ENCODE measurements around the gene SORCS2.

Gene SORCS2

GRCh38 chr4:7474320-7474719 is 282.0 kb downstream of the SORCS2 start:
- DNase-seq (ENCODE audit: low read depth): no peak

DNA sequence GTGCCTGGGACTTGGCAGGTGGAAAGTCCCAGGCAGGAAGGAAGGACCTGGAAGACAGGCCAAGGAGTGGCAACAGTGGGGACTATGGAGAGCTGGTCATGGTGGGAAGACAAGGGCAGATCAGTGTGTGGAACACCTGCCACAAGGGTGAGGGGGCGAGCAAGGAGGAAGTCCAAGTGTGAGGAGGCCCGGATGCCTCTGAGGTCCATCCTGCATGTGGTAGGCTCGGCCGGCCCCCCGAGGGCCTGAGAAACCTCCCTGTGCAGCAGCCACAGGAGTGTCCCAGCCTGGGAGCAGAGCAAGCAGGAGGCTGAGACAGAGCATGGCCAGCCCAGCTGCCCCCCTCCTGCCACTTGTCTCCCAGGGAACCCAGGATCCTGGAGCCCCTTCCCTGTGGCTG is 282.9 kb downstream of the SORCS2 start:
- no peak for DNase-seq (ENCODE audit: low read depth)

DNA sequence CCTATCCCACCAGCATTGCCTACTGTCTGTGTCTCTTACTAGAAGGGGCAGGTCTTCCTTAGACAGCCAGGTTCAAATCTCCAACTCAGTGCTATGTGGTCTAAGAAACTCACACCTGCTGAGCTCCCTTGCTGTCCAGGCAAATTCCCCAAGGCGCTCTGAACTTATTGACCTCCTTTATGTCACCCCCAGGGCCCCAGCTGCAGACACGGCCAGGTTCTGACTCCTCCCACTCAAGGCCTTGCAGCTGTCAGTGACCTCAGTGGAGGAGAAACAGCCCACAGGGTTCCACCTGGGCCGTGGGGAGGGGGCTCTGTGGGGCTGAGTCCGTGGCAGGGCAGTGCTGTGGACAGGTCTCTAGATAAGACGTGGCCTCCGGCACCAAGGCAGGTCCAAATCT is 284.5 kb downstream of the SORCS2 start:
- DNase-seq (ENCODE audit: low read depth): no peak

- no peak for DNase-seq (ENCODE audit: low read depth)
These were observed 285.4 kb downstream of the SORCS2 start for GRCh38 chr4:7477695-7478094.

DNA sequence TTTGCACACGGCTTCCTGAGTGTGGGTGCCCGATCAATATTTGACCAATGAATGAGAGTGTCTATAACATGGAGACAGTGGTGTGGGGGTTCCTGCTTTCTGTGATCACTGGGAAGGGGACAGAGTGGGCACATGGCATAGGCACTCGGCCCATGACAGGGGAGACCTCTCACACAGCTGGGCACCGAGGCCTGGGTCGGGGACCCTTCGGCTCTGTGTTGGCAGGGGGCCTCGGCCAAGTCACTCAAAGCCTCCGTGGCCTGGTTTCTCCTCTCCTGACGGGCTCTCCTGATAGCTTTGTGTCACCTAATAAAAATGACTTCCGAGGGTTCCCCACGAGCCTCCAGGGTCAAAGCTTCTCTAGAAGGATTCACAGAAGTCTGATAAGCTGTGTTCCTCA is 286.3 kb downstream of the SORCS2 start:
- no peak for DNase-seq (ENCODE audit: low read depth)

- DNase-seq (ENCODE audit: low read depth): no peak
These were observed 288.1 kb downstream of the SORCS2 start for GRCh38 chr4:7480423-7480822.

- no peak for DNase-seq (ENCODE audit: low read depth)
These were observed 288.9 kb downstream of the SORCS2 start for GRCh38 chr4:7481227-7481626.

DNA sequence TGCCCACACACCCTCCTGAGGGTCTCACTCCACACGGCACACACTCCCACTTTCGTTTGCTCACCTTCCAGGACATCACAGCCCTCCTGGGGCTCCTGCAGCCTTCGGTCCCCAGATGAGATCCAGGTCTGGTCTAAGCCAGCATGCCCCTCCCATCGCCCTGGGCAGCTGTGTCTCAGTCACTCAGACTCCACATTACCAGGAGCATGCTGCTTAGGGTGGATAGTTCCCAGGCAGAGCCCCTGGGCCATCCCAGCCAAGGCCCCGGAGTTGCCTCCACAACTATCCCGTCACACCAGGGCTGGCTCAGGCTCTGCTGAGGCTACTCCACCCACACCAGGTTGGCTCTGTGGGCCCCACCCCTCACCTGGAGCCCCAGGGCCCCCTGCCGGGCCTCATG is 292.8 kb downstream of the SORCS2 start:
- no peak for DNase-seq (ENCODE audit: low read depth)

DNA sequence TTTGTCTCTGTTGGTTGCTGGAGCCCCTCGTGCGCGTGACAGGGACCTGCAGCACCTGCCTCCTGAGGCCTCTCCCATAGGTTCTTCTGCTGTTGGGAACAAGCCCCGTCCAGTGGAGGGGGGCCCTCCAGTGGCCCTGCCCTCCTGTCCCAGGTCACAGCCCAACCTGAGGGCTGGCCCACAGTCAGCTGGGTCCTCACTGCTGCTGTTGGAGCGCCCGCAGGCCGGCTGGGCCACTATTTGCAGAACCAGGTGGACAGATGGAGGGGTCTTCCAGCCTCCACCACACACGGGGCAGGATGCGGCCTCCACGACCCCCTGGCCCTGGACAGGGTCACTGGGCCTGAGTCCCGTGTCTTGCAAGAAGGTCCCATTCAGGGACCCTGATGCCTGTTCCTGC is 293.8 kb downstream of the SORCS2 start:
- no peak for DNase-seq (ENCODE audit: low read depth)

DNA sequence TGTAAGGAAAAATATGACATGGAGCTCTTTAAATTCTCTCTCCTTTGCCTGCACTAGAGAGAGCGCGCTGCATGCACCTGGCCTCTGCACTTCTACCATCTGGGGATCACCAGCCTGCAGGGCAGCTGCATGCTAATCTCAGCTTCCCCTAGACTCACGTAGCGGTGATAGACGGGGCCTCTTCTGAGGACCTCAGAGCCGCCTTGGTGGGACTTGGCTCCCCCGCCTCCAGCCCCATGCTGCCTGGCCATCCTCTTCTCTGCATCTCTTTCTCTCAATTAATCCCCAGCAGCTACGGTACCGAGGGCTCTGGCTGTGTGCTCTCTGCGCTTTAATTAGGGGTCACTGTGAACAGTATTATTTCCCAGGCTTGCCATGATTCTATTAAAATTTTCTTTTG is 295.2 kb downstream of the SORCS2 start:
- DNase-seq (ENCODE audit: low read depth): no peak

DNA sequence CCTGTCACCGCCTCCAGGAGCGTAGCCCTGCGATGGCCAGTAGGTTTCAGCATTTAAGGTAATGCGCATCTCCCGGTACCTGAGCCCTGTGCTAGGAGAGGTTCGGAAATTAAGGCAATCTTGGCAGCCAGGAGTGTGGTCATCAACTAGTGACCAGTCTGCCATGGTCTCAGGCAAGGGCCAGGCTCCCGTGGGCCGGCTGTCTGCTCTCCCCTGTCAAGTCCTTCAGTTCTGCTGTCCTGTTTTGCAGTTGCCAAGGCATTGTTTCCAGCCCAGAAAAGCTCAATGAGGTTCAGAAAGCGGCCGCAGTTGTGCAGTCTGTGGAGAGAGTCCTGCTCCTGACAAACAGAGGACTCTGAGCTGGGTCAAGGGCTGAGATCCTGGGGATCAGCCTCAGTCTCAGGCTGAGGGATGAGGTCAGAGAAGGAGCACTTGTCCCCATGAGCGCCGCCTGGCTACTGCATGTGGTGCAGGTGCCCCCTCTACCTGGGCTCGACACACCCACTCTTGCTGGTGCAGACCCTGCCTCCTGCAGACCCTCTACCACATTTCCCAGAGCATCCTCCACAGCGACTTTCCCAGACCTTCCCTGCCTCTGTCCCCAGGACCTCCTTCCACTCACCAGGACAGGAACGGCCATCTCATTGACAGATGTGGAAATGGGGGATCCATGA is 295.8 kb downstream of the SORCS2 start:
- no peak for DNase-seq (ENCODE audit: low read depth)

- no peak for DNase-seq (ENCODE audit: low read depth)
These were observed 299.6 kb downstream of the SORCS2 start for GRCh38 chr4:7491915-7492314.

DNA sequence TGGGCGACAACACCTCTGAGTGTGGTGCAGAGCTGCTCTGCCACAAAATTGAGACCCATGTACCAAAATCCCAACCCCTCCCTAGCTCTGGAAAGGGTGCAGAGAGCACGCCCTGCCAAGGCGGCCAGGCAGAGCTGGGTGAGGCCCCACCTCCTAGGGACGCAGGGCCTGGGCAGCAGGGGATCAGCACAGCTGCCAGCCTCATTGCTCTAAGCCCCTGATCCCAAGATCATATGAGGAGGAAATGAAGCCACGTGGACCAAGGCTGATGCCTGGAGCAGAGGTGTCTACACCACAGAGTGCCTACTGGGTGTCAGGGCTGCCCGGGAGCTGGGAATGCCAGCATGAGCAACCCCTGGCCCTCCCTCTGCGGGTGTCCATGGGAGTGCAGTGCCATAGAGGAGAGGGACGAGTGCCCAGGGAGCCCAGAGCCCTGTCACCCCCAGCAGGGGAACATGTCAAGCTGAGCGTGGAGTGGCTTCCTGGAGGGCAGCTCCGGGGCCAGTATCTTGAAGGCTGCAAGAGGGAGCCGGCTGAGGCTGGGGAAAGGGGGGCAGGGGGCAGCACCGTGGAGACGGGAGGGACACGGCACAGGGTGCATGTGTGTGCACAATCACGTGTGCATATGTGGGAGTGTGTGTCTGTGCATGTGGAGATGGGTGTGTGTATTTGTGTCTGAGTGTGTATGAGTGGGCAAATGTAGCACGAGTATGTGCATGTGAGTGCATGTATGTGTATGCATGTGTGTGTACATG is 306.3 kb downstream of the SORCS2 start:
- no peak for DNase-seq (ENCODE audit: low read depth)

DNA sequence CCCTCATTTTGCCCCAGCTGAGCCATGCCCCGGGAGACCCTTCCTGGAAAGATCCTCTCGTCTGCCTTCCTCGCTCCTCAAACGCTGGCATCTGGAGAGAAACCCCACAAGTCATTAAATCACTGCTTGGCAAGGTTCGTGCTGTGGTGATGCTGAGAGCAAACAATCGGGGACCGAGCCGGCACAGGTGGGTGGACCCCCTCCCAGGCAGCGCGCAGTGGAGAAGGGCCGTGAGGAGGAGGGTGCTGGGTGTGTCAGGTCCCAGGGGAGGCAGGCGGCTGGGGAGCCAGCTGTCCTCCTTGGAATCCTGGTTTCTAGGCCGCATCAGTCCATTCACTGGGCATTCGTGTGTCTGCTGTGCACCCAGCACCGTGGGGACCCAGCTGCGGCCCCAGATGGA is 307.3 kb downstream of the SORCS2 start:
- no peak for DNase-seq (ENCODE audit: low read depth)

GRCh38 chr4:7500404-7500803 is 308.1 kb downstream of the SORCS2 start:
- DNase-seq (ENCODE audit: low read depth): no peak

DNA sequence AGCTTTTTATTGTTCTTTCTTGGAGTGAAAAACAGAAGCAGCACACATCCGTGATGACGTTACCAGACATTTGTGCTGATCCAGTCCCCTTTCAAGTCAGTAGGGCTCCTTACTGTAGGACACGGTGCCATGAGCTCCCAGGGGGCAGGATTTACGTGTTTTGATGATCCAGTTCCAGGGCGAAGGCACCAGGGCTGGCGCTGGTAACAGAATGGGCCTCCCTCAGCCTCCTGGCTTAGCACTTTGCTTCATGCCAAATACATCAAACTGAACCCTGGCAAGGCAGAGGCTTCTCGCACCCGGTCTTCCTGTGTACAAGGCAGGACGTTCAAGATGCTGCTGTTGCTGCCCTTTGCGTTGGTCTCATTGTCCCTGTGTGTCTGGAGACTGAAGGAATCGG is 309.0 kb downstream of the SORCS2 start:
- no peak for DNase-seq (ENCODE audit: low read depth)

- DNase-seq (ENCODE audit: low read depth): no peak
These were observed 309.5 kb downstream of the SORCS2 start for GRCh38 chr4:7501873-7502272.

DNA sequence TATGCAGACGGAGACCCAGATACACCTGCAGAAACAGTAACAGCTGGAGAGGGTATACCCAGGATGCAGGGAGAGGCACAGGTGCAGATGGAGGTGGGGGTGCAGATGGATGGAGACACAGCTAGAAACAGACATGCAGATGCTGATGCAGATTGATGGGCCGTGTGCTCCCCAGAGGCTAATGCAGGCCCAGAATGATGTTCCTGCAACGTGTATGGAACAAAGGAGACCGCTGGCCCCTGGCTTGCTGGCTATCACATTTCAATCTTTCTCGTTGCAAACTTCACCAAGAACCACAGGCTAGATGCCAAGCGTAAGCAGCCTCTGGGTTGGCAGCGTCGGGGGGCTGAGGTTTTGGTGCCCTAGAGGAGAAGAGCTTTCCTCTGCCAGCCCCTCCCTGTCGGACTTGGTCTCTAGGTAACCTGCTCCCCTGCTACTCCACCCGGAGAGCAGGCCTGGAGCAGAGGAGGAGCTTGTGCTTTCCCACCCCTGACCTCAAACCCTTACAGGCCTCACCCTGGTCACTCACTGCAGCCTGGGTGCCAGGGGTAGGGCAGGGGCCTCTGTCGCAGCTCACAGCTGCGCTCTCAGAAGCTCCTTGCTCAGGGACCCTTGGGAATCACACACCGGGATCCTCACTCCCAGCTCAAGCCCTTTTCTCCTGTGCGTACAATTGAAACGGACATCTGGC is 311.4 kb downstream of the SORCS2 start:
- no peak for DNase-seq (ENCODE audit: low read depth)

DNA sequence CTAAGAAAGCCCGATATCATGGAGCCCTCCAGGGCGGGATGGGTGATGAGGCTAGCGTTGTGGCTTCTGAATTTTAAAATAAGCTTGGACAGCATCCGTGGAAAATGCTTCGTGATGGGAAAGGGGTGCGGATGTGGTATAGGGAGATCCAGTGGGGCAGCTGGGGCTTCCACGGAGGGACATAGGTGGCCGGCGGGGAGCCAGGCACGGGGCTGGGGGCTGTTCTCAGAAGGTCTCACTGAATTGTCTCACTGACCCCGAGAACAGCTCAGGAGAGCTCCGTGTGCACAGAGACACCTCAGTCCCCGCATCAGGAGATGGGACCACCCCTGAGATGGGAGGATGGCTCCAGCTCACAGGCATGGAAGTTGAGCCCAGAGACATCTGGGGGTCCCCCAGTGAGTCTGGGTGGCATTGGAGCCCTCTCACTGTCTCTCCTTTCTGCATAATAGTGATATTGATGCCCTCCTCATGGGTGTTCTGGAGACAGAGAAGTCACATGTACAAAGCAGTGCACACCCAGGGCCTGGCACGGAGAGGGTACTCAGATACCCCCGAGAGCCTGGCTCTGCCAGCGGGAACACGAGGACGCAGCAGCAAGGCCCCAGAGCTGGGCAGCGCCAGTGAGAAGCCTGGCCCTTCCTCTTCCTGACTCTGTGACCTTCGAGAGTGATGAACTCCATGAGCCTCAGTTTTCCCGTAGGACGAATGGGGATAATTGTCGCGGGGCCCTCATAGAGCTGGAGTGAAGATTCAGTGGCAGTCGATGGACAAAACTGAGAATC is 313.0 kb downstream of the SORCS2 start:
- DNase-seq (ENCODE audit: low read depth): no peak

DNA sequence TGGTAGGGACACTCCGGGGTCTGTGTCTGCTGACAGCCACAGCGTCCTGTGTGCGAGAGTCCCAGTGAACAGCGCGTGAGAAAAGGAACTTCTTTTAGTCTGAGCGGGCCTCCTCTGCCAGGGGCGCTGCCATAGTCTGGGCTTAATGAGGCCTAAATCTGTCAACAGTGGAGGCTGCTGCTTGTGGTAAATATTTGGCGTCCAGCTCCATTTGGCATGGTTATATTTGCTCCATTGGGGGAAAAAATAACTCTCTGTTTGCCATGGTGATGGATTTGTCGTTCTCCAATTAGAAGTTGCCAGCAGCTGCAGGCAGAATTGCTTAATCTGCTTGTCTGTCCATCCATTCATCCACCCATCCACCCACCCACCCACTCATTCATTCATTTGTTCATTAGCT is 313.8 kb downstream of the SORCS2 start:
- DNase-seq (ENCODE audit: low read depth): no peak

- no peak for DNase-seq (ENCODE audit: low read depth)
These were observed 314.2 kb downstream of the SORCS2 start for GRCh38 chr4:7506572-7506971.

GRCh38 chr4:7507381-7507780 is 315.0 kb downstream of the SORCS2 start:
- DNase-seq (ENCODE audit: low read depth): no peak

DNA sequence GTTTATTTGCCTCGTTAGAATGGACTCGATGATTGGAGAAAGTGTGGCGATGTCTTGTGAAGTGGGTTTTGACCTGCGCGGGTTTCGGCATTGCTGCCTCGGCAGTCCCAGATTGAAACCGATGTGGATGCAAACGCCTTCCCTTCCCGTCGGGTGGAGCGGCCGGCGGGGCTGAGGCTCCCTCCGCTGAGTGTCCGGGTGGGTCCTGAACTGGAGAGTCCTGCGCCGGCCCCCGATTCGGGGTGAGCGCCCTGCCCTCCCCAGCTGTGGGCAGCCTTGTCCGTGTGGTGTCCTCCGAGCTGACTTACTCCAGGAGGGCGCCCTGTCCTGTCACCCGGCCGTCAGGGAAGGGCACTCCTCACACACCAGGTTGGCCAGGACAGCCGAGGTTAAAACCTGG is 317.7 kb downstream of the SORCS2 start:
- DNase-seq (ENCODE audit: low read depth): no peak
